ENCODE results near the gene LCA5L. TPM values are rescaled to one million over a fixed set of nuclear protein-coding genes. Genes with fewer than 3 reads are reported as not detected.

The LCA5L gene
- total and polyA plus RNA-seq, 10 of the 15 experiments (the other 5 are each of a cell fraction or from before 2014, with no cell fraction given), result 0.18 to 0.55 (median 0.27) TPM; not detected in 2

- TF ChIP-seq CHD1 (IDR thresholded peaks at IDR 0.05; ENCODE audit: low read depth, low read length) (no peak), REST (IDR thresholded peaks at IDR 0.05; ENCODE audit: low read depth, low read length) (no peak), RELA (IDR thresholded peaks at IDR 0.05; ENCODE audit: borderline replicate concordance, partially characterized antibody) (no peak), ZSCAN29 (IDR thresholded peaks at IDR 0.05) (no peak), SREBF2 (IDR thresholded peaks at IDR 0.05; ENCODE audit: low read length) (no peak), NR2C2 (IDR thresholded peaks at IDR 0.05; ENCODE audit: borderline replicate concordance, control insufficient read depth, insufficient read length, low read depth) (no peak), SREBF1 (IDR thresholded peaks at IDR 0.05; ENCODE audit: low read length) (no peak), STAT1 (conservative IDR thresholded peaks at IDR 0.05) (no peak)
- TF ChIP-seq, protein P1, sequence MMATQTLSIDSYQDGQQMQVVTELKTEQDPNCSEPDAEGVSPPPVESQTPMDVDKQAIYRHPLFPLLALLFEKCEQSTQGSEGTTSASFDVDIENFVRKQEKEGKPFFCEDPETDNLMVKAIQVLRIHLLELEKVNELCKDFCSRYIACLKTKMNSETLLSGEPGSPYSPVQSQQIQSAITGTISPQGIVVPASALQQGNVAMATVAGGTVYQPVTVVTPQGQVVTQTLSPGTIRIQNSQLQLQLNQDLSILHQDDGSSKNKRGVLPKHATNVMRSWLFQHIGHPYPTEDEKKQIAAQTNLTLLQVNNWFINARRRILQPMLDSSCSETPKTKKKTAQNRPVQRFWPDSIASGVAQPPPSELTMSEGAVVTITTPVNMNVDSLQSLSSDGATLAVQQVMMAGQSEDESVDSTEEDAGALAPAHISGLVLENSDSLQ (IDR thresholded peaks at IDR 0.05), result no peak
- ATAC-seq (no peak), FAIRE-seq (no peak), DNase-seq (ENCODE audit: low read depth, low spot score) (no peak)
- RAD21 ChIA-PET (ENCODE audit: unreplicated experiment), result no interaction called here
- no peaks in the 10 kb centered on the region for H3K27me3 ChIP-seq (replicated peaks in 1 of 2; ENCODE audit: control insufficient read depth in 2 of 2, insufficient read depth in 2 of 2, low read length in 1 of 2)
- H4K20me1 ChIP-seq (ENCODE audit: control insufficient read depth, insufficient read depth), result no peaks in the 10 kb centered on the region
- POLR2A ChIA-PET, result no interaction called here
- H3K4me3 ChIP-seq, result no peak overlapping the region
- SMC1A ChIA-PET (ENCODE audit: uncharacterized antibody, unreplicated experiment), result no interaction called here
- intact Hi-C loops (cut with micrococcal nuclease; ENCODE audit: unreplicated experiment) (no loop called here), in situ Hi-C loops (cut with MboI) (no loop called here)
- no peak overlapping the region for H3K9ac ChIP-seq (ENCODE audit: control insufficient read depth, insufficient read depth, low read length)
- no peak overlapping the region for H3K27ac ChIP-seq (ENCODE audit: control insufficient read depth, insufficient read depth)
- H2AFZ ChIP-seq (ENCODE audit: control insufficient read depth, low read depth, low read length), result no peak overlapping the region
- no peaks in the 10 kb centered on the region for H3K36me3 ChIP-seq (ENCODE audit: control insufficient read depth in 2 of 2, insufficient read depth in 2 of 2, low read length in 1 of 2)
- H3K4me2 ChIP-seq (ENCODE audit: control insufficient read depth, insufficient read depth), result no peak overlapping the region
- 3% methylated on average over 2 of the region's 2 CpGs for WGBS (ENCODE audit: insufficient coverage, insufficient replicate concordance, low lambda C conversion rate, missing lambda C conversion rate)
- no peaks in the 10 kb centered on the region for H3K9me3 ChIP-seq (replicated peaks; ENCODE audit: control insufficient read depth, insufficient read depth, low read length)
- no peaks in the 10 kb centered on the region for H3K4me1 ChIP-seq (ENCODE audit: control insufficient read depth, insufficient read depth, low read length)
- BruUV-seq (replicated peaks), result no TSS peak
- H3K79me2 ChIP-seq (ENCODE audit: control insufficient read depth, insufficient read depth, low read length), result no peaks in the 10 kb centered on the region
- CTCF ChIA-PET, result no interaction called here
Observed at GRCh38 chr21:39474611-39475010, 29.0 kb upstream of the LCA5L start.

Measured in GM12878 (cell line).